Naive B cell (primary cell): ENCODE results near the gene AGBL4. TPM values are rescaled to one million over a fixed set of nuclear protein-coding genes. Genes with fewer than 3 reads are reported as not detected.
"Not testable (repeated sequence)": the region's sequence is repeated elsewhere in the genome, so short reads cannot be mapped to it uniquely, and the experiment has no call there.

Experiments used
- ATAC-seq, 2 donors: fragments of 150-1000 bp; cut with Tn5 transposase; 2 replicates each; pipeline ENCODE4 v1.10.0; 2021; ENCODE audit warnings: low read depth in 2 of 2, mild to moderate bottlenecking in 2 of 2, moderate library complexity in 2 of 2
- DNase-seq: peaks from one replicate; pipeline ENCODE4 v3.0.0; 2022
- H3K27ac Mint-ChIP-seq, 6 donors: one replicate each; pipeline ENCODE4 v1.8.0; 2020 to 2022; ENCODE audit warnings: mild to moderate bottlenecking in 6 of 6, mixed read lengths in 6 of 6, moderate library complexity in 5 of 6, inconsistent platforms in 2 of 6
- H3K27me3 Mint-ChIP-seq, 3 donors: one replicate each; pipeline ENCODE4 v1.8.0; 2021 to 2022; ENCODE audit warnings: mixed read lengths in 3 of 3, mild to moderate bottlenecking in 1 of 3
- H3K36me3 Mint-ChIP-seq, 2 donors: one replicate each; pipeline ENCODE4 v1.8.0; 2020 to 2022; ENCODE audit warnings: mixed read lengths in 2 of 2, inconsistent platforms in 1 of 2, mild to moderate bottlenecking in 1 of 2
- H3K4me1 Mint-ChIP-seq, 3 donors: one replicate each; pipeline ENCODE4 v1.8.0; 2020 to 2022; ENCODE audit warnings: mixed read lengths in 3 of 3, inconsistent platforms in 1 of 3, mild to moderate bottlenecking in 1 of 3, moderate library complexity in 1 of 3
- H3K4me3 Mint-ChIP-seq, 8 donors: one replicate each; pipeline ENCODE4 v1.8.0; 2020 to 2022; ENCODE audit warnings: mild to moderate bottlenecking in 8 of 8, mixed read lengths in 8 of 8, moderate library complexity in 8 of 8, inconsistent platforms in 2 of 8
- H3K9me3 Mint-ChIP-seq, 7 donors: one replicate each; pipeline ENCODE4 v1.8.0; 2020 to 2022; ENCODE audit warnings: mixed read lengths in 7 of 7, mild to moderate bottlenecking in 5 of 7, inconsistent platforms in 2 of 7, moderate library complexity in 1 of 7
- polyA plus RNA-seq, 6 donors: library from polyadenylated mRNA; unstranded; fragments of 300-500 nt; fragmentation: Illumina TruSeq; gene quantifications; one replicate each; pipeline ENCODE4 v1.2.3, GENCODE V29; 2021; ENCODE audit warnings: low read depth in 6 of 6

AGBL4 gene
- under 1 TPM in 3 of 6 donors, not detected in 3; 0.18 to 0.32 (median 0.20) TPM for polyA plus RNA-seq

- Mint-ChIP-seq H3K9me3 (peaks cover 0 to 5% (median 0%) of the 10 kb centered on the region in 7 donors), H3K4me1 (peaks cover 5 to 6% (median 5%) of the 10 kb centered on the region in 3 donors), H3K27me3 (peaks cover 11 to 15% (median 14%) of the 10 kb centered on the region in 3 donors), H3K4me3 (peak within 1 kb of the TSS in 7 of 8 donors; percentile 23 to 75 (median 53)), H3K36me3 (no peaks in the 10 kb centered on the region), H3K27ac (no peak within 1 kb of the TSS)
- DNase-seq, result no peak
- peak in 1 of 2 donors; percentile 32 for ATAC-seq
Observed at GRCh38 chr1:50023292-50024159, at the start of gene AGBL4. TSS of gene AGBL4 (minus strand) at chr1:50023954.

GRCh38 chr1:50066806-50067205 is 43.1 kb upstream of the AGBL4 start:
- ATAC-seq, result no peak
- H3K4me1 Mint-ChIP-seq, result no peaks in the 10 kb centered on the region
- no peaks in the 10 kb centered on the region for H3K36me3 Mint-ChIP-seq
- DNase-seq, result no peak
- H3K4me3 Mint-ChIP-seq, result no peak overlapping the region
- peaks cover 0 to 16% (median 0%) of the 10 kb centered on the region in 3 donors for H3K27me3 Mint-ChIP-seq
- peaks cover 0 to 12% (median 0%) of the 10 kb centered on the region in 7 donors for H3K9me3 Mint-ChIP-seq
- no peak overlapping the region for H3K27ac Mint-ChIP-seq

GRCh38 chr1:50060279-50060678 is 36.5 kb upstream of the AGBL4 start:
- Mint-ChIP-seq H3K27ac (no peak overlapping the region), H3K4me3 (no peak overlapping the region), H3K36me3 (no peaks in the 10 kb centered on the region), H3K4me1 (no peaks in the 10 kb centered on the region), H3K9me3 (peaks cover 0 to 9% (median 0%) of the 10 kb centered on the region in 7 donors), H3K27me3 (peaks cover 0 to 6% (median 0%) of the 10 kb centered on the region in 3 donors)
- no peak for DNase-seq
- ATAC-seq, result no peak

- Mint-ChIP-seq H3K27ac (no peak overlapping the region), H3K36me3 (no peaks in the 10 kb centered on the region), H3K27me3 (peaks cover 34 to 44% (median 43%) of the 10 kb centered on the region in 3 donors), H3K9me3 (no peaks in the 10 kb centered on the region), H3K4me3 (peak overlapping the region in 1 of 8 donors; percentile 44), H3K4me1 (peaks cover 0 to 5% (median 3%) of the 10 kb centered on the region in 3 donors)
- ATAC-seq (no peak), DNase-seq (no peak)
Observed at GRCh38 chr1:50048791-50049190, 25.0 kb upstream of the AGBL4 start.

GRCh38 chr1:50047916-50048694 is 24.4 kb upstream of the AGBL4 start:
- peaks cover 40 to 42% (median 40%) of the 10 kb centered on the region in 3 donors for H3K27me3 Mint-ChIP-seq
- no peak overlapping the region for H3K4me3 Mint-ChIP-seq
- no peaks in the 10 kb centered on the region for H3K9me3 Mint-ChIP-seq
- no peaks in the 10 kb centered on the region for H3K36me3 Mint-ChIP-seq
- no peak overlapping the region for H3K27ac Mint-ChIP-seq
- DNase-seq, result no peak
- no peak for ATAC-seq
- peaks cover 0 to 5% (median 3%) of the 10 kb centered on the region in 3 donors for H3K4me1 Mint-ChIP-seq

- Mint-ChIP-seq H3K27me3 (peaks cover 6 to 20% (median 14%) of the 10 kb centered on the region in 3 donors), H3K4me1 (no peaks in the 10 kb centered on the region), H3K27ac (no peak overlapping the region), H3K9me3 (peaks cover 0 to 6% (median 3%) of the 10 kb centered on the region in 7 donors), H3K4me3 (no peak overlapping the region), H3K36me3 (no peaks in the 10 kb centered on the region)
- ATAC-seq (no peak), DNase-seq (no peak)
Observed at GRCh38 chr1:50038237-50038809, 14.6 kb upstream of the AGBL4 start.

GRCh38 chr1:50027794-50028193 is 4.0 kb upstream of the AGBL4 start:
- Mint-ChIP-seq H3K4me3 (no peak overlapping the region), H3K4me1 (peaks cover 5 to 6% (median 5%) of the 10 kb centered on the region in 3 donors), H3K27me3 (peaks cover 11 to 15% (median 14%) of the 10 kb centered on the region in 3 donors), H3K36me3 (no peaks in the 10 kb centered on the region), H3K9me3 (peaks cover 0 to 5% (median 0%) of the 10 kb centered on the region in 7 donors), H3K27ac (no peak overlapping the region)
- no peak for DNase-seq
- ATAC-seq, result no peak

- ATAC-seq, result no peak
- H3K27me3 Mint-ChIP-seq, result peaks cover 5 to 8% (median 5%) of the 10 kb centered on the region in 3 donors
Observed at GRCh38 chr1:49995734-49996133, 28.0 kb downstream of the AGBL4 start.

GRCh38 chr1:49971088-49971487 is 52.7 kb downstream of the AGBL4 start:
- Mint-ChIP-seq H3K36me3 (no peaks in the 10 kb centered on the region), H3K27ac (no peak overlapping the region), H3K4me3 (no peak overlapping the region), H3K4me1 (no peaks in the 10 kb centered on the region), H3K27me3 (peaks cover 0 to 16% (median 0%) of the 10 kb centered on the region in 3 donors), H3K9me3 (peaks cover 0 to 5% (median 2%) of the 10 kb centered on the region in 7 donors)
- DNase-seq (no peak), ATAC-seq (no peak)

More at GRCh38 chr1:49995734-49996133, 28.0 kb downstream of the AGBL4 start:
- Mint-ChIP-seq H3K4me1 (no peaks in the 10 kb centered on the region), H3K36me3 (peaks cover 0 to 8% of the 10 kb centered on the region in 2 donors), H3K9me3 (peaks cover 7 to 37% (median 25%) of the 10 kb centered on the region in 7 donors), H3K4me3 (no peak overlapping the region), H3K27ac (no peak overlapping the region)
- DNase-seq, result no peak

GRCh38 chr1:49951385-49951784 is 72.4 kb downstream of the AGBL4 start:
- Mint-ChIP-seq H3K27ac (peak overlapping the region in 1 of 6 donors; percentile 7), H3K27me3 (peaks cover 0 to 8% (median 0%) of the 10 kb centered on the region in 3 donors), H3K4me1 (no peaks in the 10 kb centered on the region), H3K9me3 (peaks cover 0 to 6% (median 1%) of the 10 kb centered on the region in 7 donors), H3K36me3 (no peaks in the 10 kb centered on the region), H3K4me3 (no peak overlapping the region)
- no peak for ATAC-seq
- no peak for DNase-seq

- not testable (repeated sequence) for H3K4me3 Mint-ChIP-seq, H3K27ac Mint-ChIP-seq, H3K4me1 Mint-ChIP-seq, H3K27me3 Mint-ChIP-seq, H3K36me3 Mint-ChIP-seq, ATAC-seq, DNase-seq
- peaks cover 0 to 26% (median 7%) of the 10 kb centered on the region in 7 donors for H3K9me3 Mint-ChIP-seq
Observed at GRCh38 chr1:49915301-49915700, 108.5 kb downstream of the AGBL4 start.

GRCh38 chr1:49906365-49906764 is 117.4 kb downstream of the AGBL4 start:
- Mint-ChIP-seq H3K9me3 (peaks cover 0 to 7% (median 0%) of the 10 kb centered on the region in 7 donors), H3K27ac (no peak overlapping the region), H3K4me1 (no peaks in the 10 kb centered on the region), H3K27me3 (peaks cover 0 to 6% (median 0%) of the 10 kb centered on the region in 3 donors), H3K4me3 (no peak overlapping the region), H3K36me3 (no peaks in the 10 kb centered on the region)
- ATAC-seq (no peak), DNase-seq (no peak)

GRCh38 chr1:49864581-49864980 is 159.2 kb downstream of the AGBL4 start:
- Mint-ChIP-seq H3K36me3 (no peaks in the 10 kb centered on the region), H3K4me3 (no peak overlapping the region), H3K27me3 (no peaks in the 10 kb centered on the region), H3K4me1 (no peaks in the 10 kb centered on the region), H3K27ac (no peak overlapping the region), H3K9me3 (peaks cover 0 to 29% (median 12%) of the 10 kb centered on the region in 7 donors)
- ATAC-seq, result no peak
- DNase-seq, result no peak
